Measurements from ENCODE around the gene METRN.

DNA sequence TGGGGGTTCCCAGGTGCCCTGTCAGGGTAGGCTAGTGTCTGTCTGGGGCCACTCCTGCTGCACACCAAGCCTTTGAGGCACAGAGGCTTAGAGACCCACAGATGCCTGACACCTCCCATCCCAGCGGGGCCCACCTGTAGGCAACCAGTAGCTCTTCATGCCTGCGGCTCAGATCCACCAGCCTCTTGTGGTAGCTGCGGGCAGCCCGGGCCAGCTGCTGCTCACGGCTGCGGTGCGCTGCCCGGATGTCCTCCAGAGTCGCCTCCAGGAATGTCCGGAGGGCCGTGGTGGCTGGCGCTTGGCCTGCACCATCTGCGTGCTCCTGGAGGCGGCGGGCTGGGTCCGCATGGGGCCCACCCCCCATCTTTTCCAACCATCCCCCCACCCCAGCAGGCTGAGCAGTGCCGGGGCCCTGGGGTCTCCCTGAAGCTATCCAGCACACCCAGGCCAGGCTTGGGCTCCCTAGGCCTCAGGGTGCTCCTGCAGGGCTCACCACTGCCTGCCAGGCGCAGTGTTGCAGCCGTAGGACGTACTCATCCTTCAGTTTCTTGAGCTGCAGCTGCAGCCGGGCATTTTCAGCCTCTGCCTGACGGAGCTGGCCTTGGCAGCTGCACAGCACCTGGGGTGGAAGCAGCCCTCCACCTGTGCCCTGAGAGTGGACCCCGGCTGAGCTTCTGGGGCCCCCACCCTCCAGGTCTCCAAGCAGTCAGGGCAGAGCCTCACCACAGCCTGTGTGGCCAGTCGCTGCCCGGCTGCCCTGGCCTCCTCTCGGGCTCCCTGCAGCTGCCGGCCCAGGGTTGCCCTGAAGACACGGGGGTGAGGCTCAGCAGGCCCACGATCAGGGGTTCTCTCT lies 9.5 kb downstream of the METRN start:
- TF ChIP-seq FOXA1 (IDR thresholded peaks at IDR 0.05) (no peak), BHLHE40 (IDR thresholded peaks at IDR 0.05; ENCODE audit: borderline replicate concordance) (no peak), ZNF384 (IDR thresholded peaks at IDR 0.05) (no peak), TARDBP (IDR thresholded peaks at IDR 0.05) (no peak), CTBP1 (IDR thresholded peaks at IDR 0.05; ENCODE audit: borderline replicate concordance) (no peak), ELF4 (IDR thresholded peaks at IDR 0.05) (no peak), SP1 (IDR thresholded peaks at IDR 0.05) (no peak), SUZ12 (IDR thresholded peaks at IDR 0.05) (no peak), LEF1 (IDR thresholded peaks at IDR 0.05; ENCODE audit: borderline replicate concordance) (no peak), FOXK2 (IDR thresholded peaks at IDR 0.05) (no peak), FOXM1 (IDR thresholded peaks at IDR 0.05; ENCODE audit: borderline replicate concordance) (no peak)

All from HEK293T (cell line).